GM23338 (cell line): Measurements from ENCODE around the gene RTP5.

Experiments used
- EZH2 ChIP-seq: fragments of 200-600 bp; sonication (generic); IDR thresholded peaks from one replicate; pipeline ENCODE4 v1.8.0; 2017; ENCODE audit warnings: antibody characterized with exemption, mild to moderate bottlenecking, low read depth; ENCODE audit not compliant: unreplicated experiment
- POLR2AphosphoS5 ChIP-seq: IDR thresholded peaks from 2 replicates; pipeline ENCODE4 v1.6.1; 2016; ENCODE audit warnings: antibody characterized with exemption, low read depth
- TF ChIP-seq, protein P1 (sequence below), 2 experiments: fragments of 200-600 bp in 1 of 2; sonication (generic) in 1 of 2; conservative IDR thresholded peaks; 2 replicates each; pipeline versions ENCODE4 v1.5.1 to v1.6.1; 2016 to 2017; ENCODE audit warnings: antibody characterized with exemption in 2 of 2, low read depth in 2 of 2, mild to moderate bottlenecking in 2 of 2, moderate library complexity in 1 of 2
- TF ChIP-seq, protein P2 (sequence below): IDR thresholded peaks from 2 replicates; pipeline ENCODE4 v1.6.1; 2016; ENCODE audit warnings: antibody characterized with exemption

DNA sequence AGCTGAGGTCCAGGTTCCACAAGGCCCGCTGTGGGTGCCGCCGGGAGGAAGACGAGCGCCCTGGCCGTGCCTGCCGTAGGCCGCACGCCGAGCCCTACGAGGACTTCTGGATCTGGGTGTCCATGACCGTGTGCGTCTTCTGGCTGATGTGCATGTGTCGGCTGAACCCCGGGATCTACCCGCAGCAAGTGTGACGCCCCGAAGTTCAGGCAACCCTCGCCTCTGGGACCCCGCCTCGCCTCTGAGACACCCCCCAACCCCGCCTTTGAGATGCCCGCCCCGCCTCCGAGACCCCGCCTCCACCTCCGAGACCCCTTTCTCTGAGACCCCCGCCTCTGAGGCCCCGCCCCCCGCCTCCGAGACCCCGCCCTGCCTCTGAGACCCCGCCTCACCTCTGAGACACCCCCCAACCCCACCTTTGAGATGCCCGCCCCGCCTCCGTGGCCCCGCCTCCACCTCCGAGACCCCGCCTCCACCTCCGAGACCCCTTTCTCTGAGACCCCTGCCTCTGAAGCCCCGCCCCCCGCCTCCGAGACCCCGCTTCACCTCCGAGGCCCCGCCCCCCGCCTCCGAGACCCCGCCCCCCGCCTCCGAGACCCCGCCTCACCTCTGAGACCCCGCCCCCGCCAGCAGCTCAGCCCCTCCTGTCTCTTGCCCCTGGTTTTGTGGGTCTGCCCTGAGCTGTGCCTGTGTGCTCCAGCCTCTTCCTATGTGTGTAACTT, 3.7 kb downstream of the RTP5 start:
- TF ChIP-seq POLR2AphosphoS5, result no peak
- TF ChIP-seq, protein P1, sequence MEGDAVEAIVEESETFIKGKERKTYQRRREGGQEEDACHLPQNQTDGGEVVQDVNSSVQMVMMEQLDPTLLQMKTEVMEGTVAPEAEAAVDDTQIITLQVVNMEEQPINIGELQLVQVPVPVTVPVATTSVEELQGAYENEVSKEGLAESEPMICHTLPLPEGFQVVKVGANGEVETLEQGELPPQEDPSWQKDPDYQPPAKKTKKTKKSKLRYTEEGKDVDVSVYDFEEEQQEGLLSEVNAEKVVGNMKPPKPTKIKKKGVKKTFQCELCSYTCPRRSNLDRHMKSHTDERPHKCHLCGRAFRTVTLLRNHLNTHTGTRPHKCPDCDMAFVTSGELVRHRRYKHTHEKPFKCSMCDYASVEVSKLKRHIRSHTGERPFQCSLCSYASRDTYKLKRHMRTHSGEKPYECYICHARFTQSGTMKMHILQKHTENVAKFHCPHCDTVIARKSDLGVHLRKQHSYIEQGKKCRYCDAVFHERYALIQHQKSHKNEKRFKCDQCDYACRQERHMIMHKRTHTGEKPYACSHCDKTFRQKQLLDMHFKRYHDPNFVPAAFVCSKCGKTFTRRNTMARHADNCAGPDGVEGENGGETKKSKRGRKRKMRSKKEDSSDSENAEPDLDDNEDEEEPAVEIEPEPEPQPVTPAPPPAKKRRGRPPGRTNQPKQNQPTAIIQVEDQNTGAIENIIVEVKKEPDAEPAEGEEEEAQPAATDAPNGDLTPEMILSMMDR (conservative IDR thresholded peaks at IDR 0.05; ENCODE audit: low read depth in 2 of 2), result no peak
- TF ChIP-seq EZH2, result no peak
- TF ChIP-seq, protein P2, sequence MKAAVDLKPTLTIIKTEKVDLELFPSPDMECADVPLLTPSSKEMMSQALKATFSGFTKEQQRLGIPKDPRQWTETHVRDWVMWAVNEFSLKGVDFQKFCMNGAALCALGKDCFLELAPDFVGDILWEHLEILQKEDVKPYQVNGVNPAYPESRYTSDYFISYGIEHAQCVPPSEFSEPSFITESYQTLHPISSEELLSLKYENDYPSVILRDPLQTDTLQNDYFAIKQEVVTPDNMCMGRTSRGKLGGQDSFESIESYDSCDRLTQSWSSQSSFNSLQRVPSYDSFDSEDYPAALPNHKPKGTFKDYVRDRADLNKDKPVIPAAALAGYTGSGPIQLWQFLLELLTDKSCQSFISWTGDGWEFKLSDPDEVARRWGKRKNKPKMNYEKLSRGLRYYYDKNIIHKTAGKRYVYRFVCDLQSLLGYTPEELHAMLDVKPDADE, result no peak
